C4-2B (cell line): Measurements from ENCODE around the gene TBC1D12.

Experiments used
- CTCF ChIP-seq: fragments of 450-650 bp; conservative IDR thresholded peaks from 2 replicates; pipeline ENCODE4 v1.5.1; 2017; ENCODE audit warnings: mild to moderate bottlenecking
- ZFX ChIP-seq: fragments of 450-650 bp; IDR thresholded peaks from 2 replicates; pipeline ENCODE4 v1.6.1; 2017

- TF ChIP-seq CTCF (no peak), ZFX (no peak)
Measured at GRCh38 chr10:94432443-94432842, 30.1 kb downstream of the TBC1D12 start.
